HTERT RPE-1 (cell line): Measurements from ENCODE around the gene SLC1A3.
"Not testable (repeated sequence)": the region's sequence is repeated elsewhere in the genome, so short reads cannot be mapped to it uniquely, and the experiment has no call there.

Source experiments
- in situ Hi-C: fragments of 300-500 bp; cut with MboI; formaldehyde crosslinking; loops from 4 replicates; pipeline ENCODE4 v1.14.3; 2020; ENCODE audit warnings: low sequenced_read_pairs

The SLC1A3 gene

GRCh38 chr5:36630201-36631145 lies 24.1 kb downstream of the SLC1A3 start:
- in situ Hi-C loops: no loop called here

DNA sequence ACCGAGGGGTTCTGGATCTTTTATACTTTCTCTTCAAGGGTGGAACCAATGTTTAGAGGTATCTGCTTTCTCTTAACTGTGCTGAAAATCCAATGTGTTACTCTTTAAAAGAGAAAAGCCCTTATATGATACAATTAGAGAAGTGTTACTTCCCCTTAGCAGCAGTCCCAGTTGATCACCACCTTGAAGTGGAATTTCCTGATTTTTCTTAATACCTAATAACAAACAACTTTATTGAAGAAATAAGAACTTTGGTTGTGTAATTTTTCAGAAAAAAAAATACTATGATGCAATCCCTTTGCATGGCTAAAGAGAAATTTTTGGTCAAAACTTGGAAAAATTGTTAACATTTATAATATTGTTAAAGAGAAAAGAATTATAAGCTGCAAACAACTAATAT lies 24.7 kb downstream of the SLC1A3 start:
- in situ Hi-C loops: no loop called here

GRCh38 chr5:36631620-36632362 lies 25.4 kb downstream of the SLC1A3 start:
- in situ Hi-C loops: no loop called here

- in situ Hi-C loops: no loop called here
Measured at GRCh38 chr5:36632363-36632664, 25.9 kb downstream of the SLC1A3 start.

DNA sequence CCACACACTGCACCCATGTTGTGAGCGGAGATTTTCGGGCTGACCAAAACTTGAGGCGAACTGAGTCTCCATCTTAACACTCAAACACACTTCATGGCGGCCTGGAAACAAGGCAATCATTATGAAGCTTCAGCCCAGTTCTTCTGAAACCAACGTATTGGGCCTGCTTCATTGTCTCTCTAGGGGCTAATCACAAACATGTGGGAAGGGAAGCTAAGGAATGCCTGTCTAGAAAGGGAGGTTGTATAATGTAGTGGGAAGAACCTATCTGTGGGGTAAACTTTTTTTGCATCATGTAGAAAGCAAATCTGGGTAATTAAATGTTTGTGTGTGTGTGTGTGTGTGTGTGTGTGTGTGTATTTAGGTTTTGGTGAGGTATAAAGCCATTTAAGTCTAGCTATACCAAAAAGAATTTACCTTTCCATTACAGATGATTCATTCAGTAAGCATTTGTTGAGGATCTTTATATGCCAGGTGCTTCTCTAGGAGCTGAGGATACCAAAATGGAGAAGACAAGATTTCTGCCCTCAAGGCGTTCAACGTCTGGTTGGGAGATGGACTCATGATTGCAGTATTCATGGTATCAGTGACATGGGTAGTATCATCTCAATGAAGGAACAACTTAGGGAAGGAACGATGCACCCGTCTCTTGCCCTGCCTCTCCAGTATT lies 29.4 kb downstream of the SLC1A3 start:
- in situ Hi-C loops: no loop called here

DNA sequence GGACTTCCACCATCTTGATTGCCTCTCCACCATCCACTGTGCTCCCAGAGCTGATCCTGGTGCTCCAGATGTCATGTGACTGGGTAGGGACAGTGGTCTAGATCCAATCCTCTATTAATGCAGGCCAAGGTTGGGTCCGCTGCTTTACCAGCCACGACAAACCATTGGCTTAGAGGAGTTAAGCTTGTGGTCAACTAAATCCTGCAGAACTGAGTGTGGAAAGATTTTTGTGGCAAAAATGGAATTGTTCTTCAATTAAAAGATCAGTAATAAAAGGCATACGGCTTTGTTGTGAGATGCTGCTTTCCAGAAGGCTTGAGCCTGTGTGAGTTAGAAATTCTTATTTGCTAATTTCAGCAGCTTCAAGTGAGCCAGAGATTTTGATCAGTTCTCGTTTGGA lies 30.7 kb downstream of the SLC1A3 start:
- in situ Hi-C loops: no loop called here

GRCh38 chr5:36637516-36637915 lies 31.1 kb downstream of the SLC1A3 start:
- in situ Hi-C loops: no loop called here

DNA sequence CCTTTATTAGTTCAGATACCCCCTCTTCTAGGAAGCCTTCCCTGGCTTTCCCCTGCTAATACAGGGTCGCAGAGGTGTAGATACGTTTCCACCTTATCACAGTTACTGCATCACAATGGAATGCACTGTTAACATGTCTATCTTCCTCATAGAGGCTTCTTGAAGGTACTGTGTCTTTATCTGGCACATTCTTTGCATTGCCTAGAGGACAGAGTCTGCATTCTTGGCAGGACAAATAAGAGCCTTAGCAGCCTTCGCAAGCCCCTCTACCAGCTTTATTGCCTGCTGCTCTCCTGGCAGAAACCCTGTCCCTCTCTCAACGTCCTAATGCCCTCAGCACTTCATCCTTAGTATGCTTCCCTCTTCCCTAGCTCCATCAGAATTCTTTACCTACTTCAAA lies 31.6 kb downstream of the SLC1A3 start:
- in situ Hi-C loops: no loop called here

DNA sequence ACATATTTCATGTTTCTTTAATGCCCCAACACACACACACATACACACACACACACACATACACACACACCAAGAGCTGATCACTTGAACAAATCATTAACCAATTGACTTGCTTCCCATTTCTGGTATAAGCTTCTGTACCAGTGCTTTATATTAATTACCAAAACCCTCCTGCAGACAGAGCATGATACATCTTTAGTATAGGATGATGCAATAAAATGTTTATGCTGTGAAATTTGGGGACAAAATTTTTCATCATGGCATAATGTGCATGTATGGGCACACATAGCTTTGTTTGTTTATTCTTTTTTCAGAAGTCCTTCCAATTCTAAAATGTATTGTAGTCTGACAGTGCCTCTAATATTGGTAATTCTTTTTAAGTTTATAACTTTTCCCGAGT lies 34.5 kb downstream of the SLC1A3 start:
- in situ Hi-C loops: no loop called here

- in situ Hi-C loops: no loop called here
Measured at GRCh38 chr5:36641431-36641830, 35.0 kb downstream of the SLC1A3 start.

GRCh38 chr5:36642089-36642488 lies 35.7 kb downstream of the SLC1A3 start:
- in situ Hi-C loops: no loop called here

DNA sequence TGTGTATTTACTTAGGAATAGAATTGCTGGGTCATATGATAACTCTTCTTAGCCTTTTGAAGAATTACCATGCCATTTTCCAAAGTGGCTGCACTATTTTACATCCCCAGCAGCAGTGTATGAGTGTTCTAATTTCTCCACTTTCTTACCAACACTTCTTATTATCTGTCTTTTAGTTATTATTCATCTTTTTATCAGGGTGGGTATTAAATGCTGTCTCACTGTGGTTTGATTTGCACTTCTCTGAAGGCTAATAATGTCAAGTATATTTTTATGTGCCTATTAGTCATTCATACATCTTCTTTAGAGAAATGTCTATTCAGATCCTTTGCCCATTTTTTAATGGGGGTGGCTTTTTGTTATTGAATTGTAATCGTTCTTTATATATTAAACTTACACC lies 36.8 kb downstream of the SLC1A3 start:
- in situ Hi-C loops: no loop called here

GRCh38 chr5:36643841-36644240 lies 37.4 kb downstream of the SLC1A3 start:
- in situ Hi-C loops: not testable (repeated sequence)

GRCh38 chr5:36644727-36645126 lies 38.3 kb downstream of the SLC1A3 start:
- in situ Hi-C loops: no loop called here

DNA sequence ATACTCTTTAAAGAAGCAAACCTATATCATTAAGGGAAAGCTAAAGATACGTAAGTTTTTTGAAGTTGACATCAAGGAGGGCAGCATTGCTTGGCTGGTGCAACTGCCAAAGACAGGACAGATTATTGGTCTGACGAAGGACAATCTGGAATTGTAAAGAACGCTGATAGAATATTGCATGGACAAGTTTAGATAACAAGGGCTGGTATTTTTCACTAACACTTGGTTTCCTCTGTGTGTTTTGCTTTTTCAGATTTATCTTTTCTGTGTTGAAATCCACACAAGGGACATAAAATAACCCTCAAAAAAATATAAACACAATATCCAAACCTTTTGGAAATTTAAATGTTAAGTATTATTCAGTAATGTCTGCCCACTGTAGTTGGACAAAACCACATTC lies 39.7 kb downstream of the SLC1A3 start:
- in situ Hi-C loops: no loop called here

DNA sequence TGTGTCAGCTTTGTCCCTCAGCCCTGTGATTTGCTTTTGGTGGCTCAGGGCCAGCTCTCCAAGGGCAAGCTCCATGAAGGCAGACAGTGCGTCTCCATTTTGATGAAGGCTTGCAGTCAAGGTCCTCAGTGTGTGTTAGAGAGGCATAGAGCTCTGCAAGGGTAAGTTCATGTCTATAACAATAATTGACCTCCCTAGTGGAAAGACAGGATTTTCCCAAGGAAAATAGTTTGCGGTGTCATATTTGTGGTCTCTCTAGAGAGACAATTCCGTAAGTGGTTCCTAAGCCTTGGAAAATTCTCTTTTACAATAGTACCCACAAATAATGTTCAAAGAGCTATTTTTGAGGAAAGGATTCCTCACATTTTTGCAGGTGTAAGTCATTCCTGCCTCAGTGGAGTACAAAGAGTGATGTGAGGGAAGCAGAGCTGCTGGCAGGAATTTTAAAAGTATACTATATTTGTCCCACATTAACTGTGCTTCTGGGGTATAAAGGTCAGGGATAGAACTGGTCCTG lies 40.2 kb downstream of the SLC1A3 start:
- in situ Hi-C loops: no loop called here

DNA sequence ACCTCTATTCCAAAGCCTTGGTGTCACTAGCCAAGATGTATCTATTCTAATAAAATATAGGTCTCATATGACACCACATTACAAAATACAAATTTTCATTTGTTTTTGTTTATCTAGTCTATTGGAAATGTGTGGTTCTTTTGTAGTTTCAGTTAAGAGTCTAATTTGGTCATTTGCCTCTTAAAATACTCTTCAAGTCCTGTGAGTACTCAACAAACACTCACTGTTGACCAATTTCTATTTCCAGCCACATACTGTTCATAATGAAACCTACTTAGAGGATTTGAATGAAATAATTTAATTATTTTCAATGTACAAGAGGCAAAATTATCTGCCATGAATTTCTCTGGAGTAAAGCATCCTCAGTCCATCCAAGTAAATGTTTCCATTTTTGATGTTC lies 40.6 kb downstream of the SLC1A3 start:
- in situ Hi-C loops: no loop called here

- in situ Hi-C loops: no loop called here
Measured at GRCh38 chr5:36648426-36648825, 42.0 kb downstream of the SLC1A3 start.

- in situ Hi-C loops: no loop called here
Measured at GRCh38 chr5:36651761-36652685, 45.6 kb downstream of the SLC1A3 start.

- in situ Hi-C loops: no loop called here
Measured at GRCh38 chr5:36653044-36653705, 46.8 kb downstream of the SLC1A3 start.
